ENCODE data around the gene DONSON.

The DONSON gene

DNA sequence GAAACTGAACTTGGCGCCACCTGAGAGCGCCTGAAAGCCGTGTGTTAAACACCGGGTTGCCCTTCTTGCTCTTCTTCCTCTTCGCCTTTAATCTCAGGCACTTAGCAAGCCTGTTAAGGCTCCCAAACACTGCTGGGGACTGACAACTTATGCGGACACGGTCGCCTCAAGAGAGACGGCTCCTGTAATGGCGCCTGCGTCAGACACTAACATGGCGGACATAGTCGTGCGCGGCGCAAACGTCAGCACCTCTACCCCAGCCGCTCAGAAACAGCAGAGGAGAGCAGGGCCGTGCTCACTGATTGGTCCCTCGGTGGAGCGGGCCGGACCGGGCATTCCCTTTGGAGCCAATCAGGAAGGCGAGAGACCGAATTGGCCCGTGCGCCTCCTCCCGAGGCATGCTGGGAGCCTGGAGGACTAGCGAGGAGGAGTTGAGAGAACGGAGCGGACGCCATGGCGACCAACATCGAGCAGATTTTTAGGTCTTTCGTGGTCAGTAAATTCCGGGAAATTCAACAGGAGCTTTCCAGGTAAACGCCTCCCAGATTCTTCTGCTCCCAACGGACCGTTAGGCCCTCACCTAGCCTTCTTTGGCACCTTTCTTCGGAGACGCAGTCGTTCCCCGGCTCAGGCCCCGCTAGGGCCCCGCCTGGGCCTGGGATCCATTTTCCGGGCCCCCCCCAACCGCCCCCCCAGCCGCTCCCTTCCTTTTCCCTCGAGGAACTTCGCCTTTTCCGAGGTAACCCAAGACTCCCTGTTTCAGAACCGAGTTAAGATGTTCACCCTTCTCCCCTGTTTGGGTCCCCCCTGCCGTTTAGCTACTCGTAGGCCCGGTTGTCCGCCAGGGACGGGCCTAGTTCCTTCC is 45.6 kb downstream of the DONSON start, which contains the start of gene SON:
Gene SON (plus strand): TSS at position 399 of the 865 bp plus-strand sequence. CDS start 55 bp downstream, at position 454.
- H3K4me1 ChIP-seq (ENCODE audit: control insufficient read depth, insufficient read depth, low read length): peaks cover 3% of the 10 kb centered on the region
- peaks cover 23% of the 10 kb centered on the region for H3K36me3 ChIP-seq (ENCODE audit: control insufficient read depth, insufficient read depth, low read length)
- no peaks in the 10 kb centered on the region for H3K27me3 ChIP-seq (ENCODE audit: control insufficient read depth, insufficient read depth, low read length, poor library complexity, severe bottlenecking)
- WGBS, 2 experiments: 0% methylated on average over 56 of the region's 57 CpGs
- H3K4me3 ChIP-seq (ENCODE audit: insufficient read depth, low read depth, low read length): peak within 1 kb of the TSS; percentile 93
- H3K27ac ChIP-seq (ENCODE audit: insufficient read depth, low read depth, low read length, poor library complexity, severe bottlenecking): peak within 1 kb of the TSS; percentile 98
- no peaks in the 10 kb centered on the region for H3K9me3 ChIP-seq (ENCODE audit: control insufficient read depth, low read length)

DNA sequence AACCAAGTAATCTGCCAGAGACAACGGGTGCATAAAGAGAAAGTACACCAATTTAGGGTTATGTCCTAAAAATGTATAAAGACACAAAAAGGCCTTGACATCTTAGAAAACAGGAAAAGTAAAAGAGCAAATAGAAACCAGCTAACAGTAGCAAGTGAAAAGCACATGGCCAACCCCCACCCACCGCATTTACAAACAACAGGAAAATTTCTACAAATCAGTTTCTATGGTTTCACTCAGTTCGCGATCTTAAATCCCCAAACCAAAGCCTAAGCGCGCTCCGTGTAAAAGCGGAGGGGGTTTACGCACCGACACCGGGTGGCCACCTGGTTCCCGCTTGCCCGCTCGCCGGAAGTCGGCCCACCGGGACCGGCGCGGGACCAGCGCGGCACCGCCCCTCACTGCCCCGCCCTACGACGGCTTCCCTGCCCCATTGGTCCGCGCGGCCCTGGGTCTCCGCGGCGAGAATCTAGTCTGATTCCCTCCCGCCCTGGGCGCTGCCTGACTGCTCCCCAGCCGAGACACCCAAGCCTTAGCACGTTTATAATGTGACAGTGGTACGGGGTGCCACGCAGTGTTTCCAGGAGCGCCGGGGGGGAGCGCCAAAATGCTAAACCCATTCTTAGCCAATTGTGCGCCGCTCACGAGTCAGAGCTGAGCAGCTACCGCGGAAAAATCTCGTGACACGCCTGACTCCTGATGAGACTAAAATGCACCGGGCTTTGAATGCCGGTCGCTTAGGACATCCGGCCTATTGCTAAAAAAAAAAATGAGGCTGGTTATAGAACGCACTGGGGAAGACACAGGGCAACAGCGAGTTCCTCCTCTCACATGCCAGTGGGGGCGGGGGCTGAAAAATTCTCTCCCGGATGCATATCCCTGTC is 46.5 kb downstream of the DONSON start, which contains the start of gene GART:
Gene GART (minus strand): TSS at position 362 of the 884 bp plus-strand sequence. CDS start 2,802 bp downstream, outside the sequence.
- WGBS, 2 experiments: 0% methylated on average over 56 of the region's 56 CpGs
- Histone ChIP-seq H3K36me3 (ENCODE audit: control insufficient read depth, insufficient read depth, low read length) (peaks cover 27% of the 10 kb centered on the region), H3K27me3 (ENCODE audit: control insufficient read depth, insufficient read depth, low read length, poor library complexity, severe bottlenecking) (no peaks in the 10 kb centered on the region), H3K4me3 (ENCODE audit: insufficient read depth, low read depth, low read length) (peak within 1 kb of the TSS; percentile 93), H3K27ac (ENCODE audit: insufficient read depth, low read depth, low read length, poor library complexity, severe bottlenecking) (peak within 1 kb of the TSS; percentile 98), H3K4me1 (ENCODE audit: control insufficient read depth, insufficient read depth, low read length) (peaks cover 3% of the 10 kb centered on the region), H3K9me3 (ENCODE audit: control insufficient read depth, low read length) (no peaks in the 10 kb centered on the region)

- peak overlapping the region; percentile 98 for H3K27ac ChIP-seq (ENCODE audit: insufficient read depth, low read depth, low read length, poor library complexity, severe bottlenecking)
- peaks cover 23% of the 10 kb centered on the region for H3K36me3 ChIP-seq (ENCODE audit: control insufficient read depth, insufficient read depth, low read length)
- no peaks in the 10 kb centered on the region for H3K9me3 ChIP-seq (ENCODE audit: control insufficient read depth, low read length)
- 46 to 53% methylated on average over 18 to 19 of the region's 19 CpGs for WGBS, 2 experiments
- peak overlapping the region; percentile 93 for H3K4me3 ChIP-seq (ENCODE audit: insufficient read depth, low read depth, low read length)
- H3K4me1 ChIP-seq (ENCODE audit: control insufficient read depth, insufficient read depth, low read length): peaks cover 3% of the 10 kb centered on the region
- H3K27me3 ChIP-seq (ENCODE audit: control insufficient read depth, insufficient read depth, low read length, poor library complexity, severe bottlenecking): no peaks in the 10 kb centered on the region
Observed at GRCh38 chr21:33541105-33541711, 47.3 kb downstream of the DONSON start.

GRCh38 chr21:33540711-33541104 is 47.8 kb downstream of the DONSON start:
- Histone ChIP-seq H3K4me1 (ENCODE audit: control insufficient read depth, insufficient read depth, low read length) (peaks cover 3% of the 10 kb centered on the region), H3K27me3 (ENCODE audit: control insufficient read depth, insufficient read depth, low read length, poor library complexity, severe bottlenecking) (no peaks in the 10 kb centered on the region), H3K9me3 (ENCODE audit: control insufficient read depth, low read length) (no peaks in the 10 kb centered on the region), H3K36me3 (ENCODE audit: control insufficient read depth, insufficient read depth, low read length) (peaks cover 23% of the 10 kb centered on the region), H3K27ac (ENCODE audit: insufficient read depth, low read depth, low read length, poor library complexity, severe bottlenecking) (no peak overlapping the region), H3K4me3 (ENCODE audit: insufficient read depth, low read depth, low read length) (peak overlapping the region; percentile 17)
- WGBS, 2 experiments: 60 to 94% methylated on average over 1 to 3 of the region's 3 CpGs

- Histone ChIP-seq H3K4me1 (ENCODE audit: control insufficient read depth, insufficient read depth, low read length) (peaks cover 3% of the 10 kb centered on the region), H3K4me3 (ENCODE audit: insufficient read depth, low read depth, low read length) (no peak overlapping the region), H3K27ac (ENCODE audit: insufficient read depth, low read depth, low read length, poor library complexity, severe bottlenecking) (no peak overlapping the region), H3K27me3 (ENCODE audit: control insufficient read depth, insufficient read depth, low read length, poor library complexity, severe bottlenecking) (no peaks in the 10 kb centered on the region), H3K9me3 (ENCODE audit: control insufficient read depth, low read length) (no peaks in the 10 kb centered on the region), H3K36me3 (ENCODE audit: control insufficient read depth, insufficient read depth, low read length) (peaks cover 31% of the 10 kb centered on the region)
- 95 to 97% methylated on average over 3 to 4 of the region's 4 CpGs for WGBS, 2 experiments
Observed at GRCh38 chr21:33539616-33540015, 48.9 kb downstream of the DONSON start.

DNA sequence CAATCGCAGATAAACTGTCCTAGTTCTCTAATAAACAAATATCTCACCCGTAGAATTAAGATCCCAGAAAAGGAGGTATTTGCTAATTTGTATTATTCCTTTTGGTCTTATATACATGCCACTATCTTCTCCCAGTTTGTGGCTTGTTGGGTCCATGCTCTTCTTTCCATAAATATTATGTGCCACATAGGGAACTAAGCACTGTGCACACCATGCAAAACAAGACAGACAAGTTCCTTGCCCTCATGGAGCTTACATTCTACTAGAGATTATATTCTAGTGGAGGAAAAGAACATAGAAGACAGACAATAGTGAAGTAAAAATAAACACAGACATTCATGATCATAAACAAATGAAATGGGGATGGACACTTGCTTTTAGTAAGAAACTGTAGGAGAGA is 51.3 kb downstream of the DONSON start:
- no peak overlapping the region for H3K27ac ChIP-seq (ENCODE audit: insufficient read depth, low read depth, low read length, poor library complexity, severe bottlenecking)
- no peaks in the 10 kb centered on the region for H3K27me3 ChIP-seq (ENCODE audit: control insufficient read depth, insufficient read depth, low read length, poor library complexity, severe bottlenecking)
- WGBS, 2 experiments: 100% methylated on average over 1 to 2 of the region's 2 CpGs
- H3K36me3 ChIP-seq (ENCODE audit: control insufficient read depth, insufficient read depth, low read length): peaks cover 48% of the 10 kb centered on the region
- no peak overlapping the region for H3K4me3 ChIP-seq (ENCODE audit: insufficient read depth, low read depth, low read length)
- peaks cover 3% of the 10 kb centered on the region for H3K4me1 ChIP-seq (ENCODE audit: control insufficient read depth, insufficient read depth, low read length)
- no peaks in the 10 kb centered on the region for H3K9me3 ChIP-seq (ENCODE audit: control insufficient read depth, low read length)

DNA sequence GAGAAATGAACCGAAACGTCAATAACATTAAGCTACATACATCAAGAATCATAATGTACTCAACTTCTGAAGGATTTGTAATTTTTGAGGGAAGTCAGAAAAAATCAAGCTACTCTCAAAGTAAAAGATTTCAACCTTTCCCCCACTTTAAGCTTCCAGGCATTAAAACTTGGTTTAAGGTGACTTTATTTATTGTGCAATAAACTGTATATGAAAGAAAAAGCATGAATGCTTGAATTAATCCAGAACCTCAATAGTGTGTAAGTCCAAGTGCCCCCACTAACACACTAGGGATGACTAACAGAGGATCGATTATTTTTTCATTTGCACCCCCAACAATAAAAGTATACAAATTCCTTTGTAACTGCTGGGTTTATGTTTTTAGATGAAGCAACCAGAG is 57.5 kb downstream of the DONSON start:
- WGBS, 2 experiments: 100% methylated on average over 1 of the region's 3 CpGs; no CpG with 5 or more reads in 1 of the 2 experiments
- Histone ChIP-seq H3K9me3 (ENCODE audit: control insufficient read depth, low read length) (no peaks in the 10 kb centered on the region), H3K36me3 (ENCODE audit: control insufficient read depth, insufficient read depth, low read length) (peaks cover 59% of the 10 kb centered on the region), H3K4me1 (ENCODE audit: control insufficient read depth, insufficient read depth, low read length) (no peaks in the 10 kb centered on the region), H3K4me3 (ENCODE audit: insufficient read depth, low read depth, low read length) (no peak overlapping the region), H3K27ac (ENCODE audit: insufficient read depth, low read depth, low read length, poor library complexity, severe bottlenecking) (no peak overlapping the region), H3K27me3 (ENCODE audit: control insufficient read depth, insufficient read depth, low read length, poor library complexity, severe bottlenecking) (no peaks in the 10 kb centered on the region)
